GF-D8 (cell line): ENCODE data around the gene DUS1L.
"Not testable (repeated sequence)": the region's sequence is repeated elsewhere in the genome, so short reads cannot be mapped to it uniquely, and the experiment has no call there.

Experiments used
- DNase-seq: peaks from one replicate; lab custom pipeline; 2025; lab: John Stamatoyannopoulos, UW

DUS1L gene

GRCh38 chr17:82039695-82040299 is 25.8 kb downstream of the DUS1L start:
- no peak for DNase-seq

GRCh38 chr17:82038796-82039409 is 26.7 kb downstream of the DUS1L start:
- DNase-seq = not testable (repeated sequence)

- DNase-seq = no peak
Observed at GRCh38 chr17:82037889-82038195, 27.8 kb downstream of the DUS1L start.

- DNase-seq = peak; percentile 85
Observed at GRCh38 chr17:82037092-82037888, 28.3 kb downstream of the DUS1L start, which contains the start of gene DCXR. Gene DCXR (minus strand): TSS chr17:82037697. CDS start chr17:82037682, 15 bp downstream.

DNA sequence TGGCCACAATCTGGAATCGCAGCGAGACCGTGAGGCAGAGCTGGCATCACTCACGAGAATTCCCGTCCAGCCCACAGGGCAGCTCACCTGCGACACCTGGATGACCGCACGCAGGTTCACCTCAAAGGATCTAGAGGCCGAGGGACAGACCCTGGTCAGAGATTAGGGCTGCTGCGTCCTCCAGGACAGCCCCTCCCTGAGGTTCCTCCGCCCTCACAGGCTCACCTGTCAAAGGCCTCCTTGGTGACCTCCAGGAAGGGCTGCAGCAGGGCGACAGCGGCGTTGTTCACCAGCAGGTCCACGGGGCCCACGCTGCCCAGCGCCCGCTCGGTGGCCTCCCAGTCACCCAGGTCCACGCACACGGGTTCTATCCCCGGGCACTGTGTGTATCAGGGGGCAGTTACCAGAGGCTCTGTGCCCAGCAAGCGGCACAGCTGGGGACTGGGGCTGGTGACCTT is 28.9 kb downstream of the DUS1L start:
- no peak for DNase-seq

- DNase-seq = no peak
Observed at GRCh38 chr17:82035956-82036633, 29.5 kb downstream of the DUS1L start.

DNA sequence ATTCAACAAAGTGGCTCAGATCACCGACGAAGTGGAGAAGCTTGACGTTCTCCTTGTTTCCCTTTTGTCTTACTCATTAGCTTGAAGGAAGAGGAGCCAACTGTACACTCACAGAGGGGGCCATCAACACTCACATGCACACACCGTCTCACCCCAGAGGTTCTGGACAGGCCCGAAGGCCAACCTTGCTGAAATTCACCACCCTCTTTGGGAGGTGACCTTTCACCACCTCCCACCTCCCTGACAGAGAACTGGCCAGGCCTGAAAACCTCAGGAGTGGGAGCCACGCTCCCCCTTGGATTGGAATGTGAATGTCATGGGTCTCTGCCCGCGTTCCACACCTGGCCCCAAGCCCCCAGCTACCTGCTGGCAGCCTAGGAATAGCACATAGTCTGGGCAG is 30.1 kb downstream of the DUS1L start:
- no peak for DNase-seq

DNA sequence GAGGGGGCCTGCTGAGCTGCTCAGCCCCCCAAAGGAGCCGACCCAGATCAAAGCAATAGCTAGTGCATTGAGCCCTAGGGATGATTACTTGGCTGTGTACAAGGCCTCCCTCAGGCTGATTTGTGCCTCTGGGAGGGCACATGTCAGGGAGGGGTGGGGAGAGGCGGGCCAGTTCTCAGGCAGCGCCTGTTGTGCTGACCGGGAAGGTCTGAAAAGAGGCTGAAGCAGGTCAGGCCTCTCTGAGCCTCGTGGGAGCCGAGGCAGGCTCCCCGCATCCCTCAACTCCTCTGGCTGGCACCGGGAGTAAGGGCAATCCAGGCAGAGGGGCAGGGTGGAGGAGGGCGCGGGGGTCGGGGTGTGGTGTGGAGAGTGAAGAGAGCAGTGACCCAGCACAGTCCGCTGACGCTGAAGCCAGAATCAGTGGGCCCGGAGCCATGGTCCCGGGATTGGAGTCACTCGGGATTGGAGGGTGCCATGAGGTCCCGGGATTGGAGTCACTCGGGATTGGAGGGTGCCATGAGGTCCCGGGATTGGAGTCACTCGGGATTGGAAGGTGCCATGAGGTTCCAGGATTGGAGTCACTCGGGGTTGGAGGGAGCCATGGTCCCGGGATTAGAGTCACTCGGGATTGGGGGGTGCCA is 31.1 kb downstream of the DUS1L start:
- DNase-seq = no peak

DNA sequence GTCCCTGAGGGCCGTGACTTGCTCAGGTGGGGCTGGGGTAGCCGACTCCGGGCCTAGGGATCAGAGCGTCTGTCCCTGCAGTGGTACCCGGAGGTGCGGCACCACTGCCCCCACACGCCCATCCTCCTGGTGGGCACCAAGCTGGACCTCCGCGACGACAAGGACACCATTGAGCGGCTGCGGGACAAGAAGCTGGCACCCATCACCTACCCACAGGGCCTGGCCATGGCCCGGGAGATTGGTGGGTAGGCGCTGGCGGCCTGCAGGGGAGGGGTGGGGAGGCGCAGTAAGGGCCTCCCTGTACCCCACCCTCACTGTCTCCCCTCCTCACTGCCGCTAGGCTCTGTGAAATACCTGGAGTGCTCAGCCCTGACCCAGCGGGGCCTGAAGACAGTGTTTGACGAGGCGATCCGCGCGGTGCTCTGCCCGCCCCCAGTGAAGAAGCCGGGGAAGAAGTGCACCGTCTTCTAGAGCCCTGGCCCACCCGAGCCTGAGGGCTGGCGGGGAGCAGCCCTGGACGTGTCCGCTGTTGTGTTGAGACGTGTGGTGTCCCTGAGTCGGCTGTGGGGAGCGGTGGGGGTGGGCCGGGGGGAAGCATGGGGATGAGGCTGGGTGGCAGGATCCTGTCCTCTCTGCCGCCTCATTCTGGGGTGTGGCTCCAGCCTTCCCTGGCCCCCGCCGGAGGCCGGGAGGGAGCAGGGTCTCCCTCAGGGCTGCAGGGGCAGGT is 32.1 kb downstream of the DUS1L start:
- DNase-seq = no peak

DNA sequence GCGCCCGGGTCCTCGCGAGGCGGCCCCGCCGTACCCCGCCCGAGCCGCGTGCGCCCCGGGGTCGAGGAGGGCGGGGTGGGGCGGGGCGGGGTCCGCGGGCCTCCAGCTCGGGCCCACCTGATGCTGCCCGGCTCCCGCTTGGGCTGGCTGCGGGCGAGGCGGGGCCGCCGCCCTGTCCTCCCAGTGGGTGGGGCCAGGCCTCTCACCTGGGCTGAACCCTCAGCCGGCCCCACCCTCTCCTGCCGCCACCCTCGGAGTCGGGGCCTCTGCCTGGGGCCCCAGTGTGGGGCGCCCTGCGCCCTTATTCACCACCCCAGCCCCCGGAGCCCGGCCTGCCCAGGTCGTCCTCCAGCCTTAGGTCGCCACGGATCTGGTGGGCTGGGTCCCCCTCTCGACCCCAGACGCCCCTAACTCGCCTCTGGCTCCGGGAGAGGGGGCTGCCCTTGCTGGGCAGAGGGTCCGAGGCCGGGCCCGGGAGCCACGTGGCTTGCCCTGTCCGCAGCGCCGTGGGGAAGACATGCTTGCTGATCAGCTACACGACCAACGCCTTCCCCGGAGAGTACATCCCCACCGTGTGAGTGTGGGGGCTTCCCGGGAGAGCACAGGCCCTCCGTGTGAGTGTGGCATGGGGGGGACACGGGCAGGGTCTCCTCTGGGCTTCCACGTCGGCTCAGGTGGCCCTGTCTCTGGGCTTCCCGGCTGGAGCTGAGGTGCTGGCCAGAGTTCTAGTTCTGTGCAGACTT is 33.5 kb downstream of the DUS1L start:
- DNase-seq = no peak

DNA sequence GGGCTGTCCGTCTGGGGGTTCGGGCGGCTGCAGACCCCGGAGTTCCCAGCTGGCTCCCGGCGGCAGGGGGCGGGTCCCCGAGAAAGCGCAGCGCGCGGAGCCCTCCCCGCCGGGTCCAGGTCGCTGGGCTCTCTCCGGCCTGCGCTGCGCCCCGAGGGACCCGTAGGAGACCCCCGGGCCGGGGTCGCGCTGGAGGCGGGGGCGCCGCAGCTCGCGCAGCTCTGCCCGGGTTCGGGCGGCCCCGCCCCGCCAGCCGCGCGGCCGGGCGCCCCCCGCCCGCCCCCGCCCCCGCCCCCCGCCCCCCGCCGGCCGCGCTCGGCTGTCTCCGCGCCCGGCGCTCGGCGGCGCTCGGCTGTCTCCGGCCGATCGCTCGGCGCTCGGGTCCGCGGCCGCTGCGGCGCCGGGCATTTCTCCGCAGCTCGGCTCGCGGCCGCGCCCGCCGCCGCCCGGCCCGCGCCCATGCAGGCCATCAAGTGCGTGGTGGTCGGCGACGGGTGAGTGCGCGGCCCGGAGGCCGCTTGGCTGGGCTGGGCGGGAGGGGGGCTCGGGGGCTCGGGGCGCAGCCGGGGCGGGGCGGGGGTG is 34.2 kb downstream of the DUS1L start, which contains the start of gene RAC3:
TSS of gene RAC3 (plus strand) at position 376 of the 582 bp plus-strand sequence. CDS start at position 460, 84 bp downstream.
- no peak for DNase-seq

- DNase-seq = peak; percentile 59
Observed at GRCh38 chr17:82030470-82031302, 34.9 kb downstream of the DUS1L start.

- no peak for DNase-seq
Observed at GRCh38 chr17:82029990-82030469, 35.6 kb downstream of the DUS1L start.

GRCh38 chr17:82029391-82029790 is 36.2 kb downstream of the DUS1L start:
- DNase-seq = no peak

- DNase-seq = no peak
Observed at GRCh38 chr17:82028966-82029365, 36.6 kb downstream of the DUS1L start.

DNA sequence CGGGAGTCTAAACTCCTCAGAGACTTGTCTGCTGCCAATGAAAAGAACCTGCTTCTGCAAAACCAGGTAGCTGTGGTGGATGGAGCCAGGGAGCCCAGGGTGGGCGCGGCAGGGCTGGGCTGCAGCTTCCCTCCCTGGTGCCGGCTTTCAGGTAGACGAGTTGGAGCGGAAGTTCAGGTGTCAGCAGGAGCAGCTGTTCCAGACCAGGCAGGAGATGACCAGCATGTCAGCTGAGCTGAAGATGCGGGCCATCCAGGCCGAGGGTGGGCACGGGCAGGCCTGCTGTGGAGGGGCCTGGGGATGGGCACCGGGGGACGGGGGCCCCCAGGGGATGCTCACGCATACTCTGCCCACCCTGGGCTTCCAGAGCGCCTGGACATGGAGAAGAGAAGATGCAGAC is 37.4 kb downstream of the DUS1L start:
- no peak for DNase-seq

- no peak for DNase-seq
Observed at GRCh38 chr17:82025401-82026107, 40.0 kb downstream of the DUS1L start.

- DNase-seq = no peak
Observed at GRCh38 chr17:82024859-82025258, 40.7 kb downstream of the DUS1L start.
